Measurements from ENCODE around the gene TAF8. TPM values are rescaled to one million over a fixed set of nuclear protein-coding genes. Genes with fewer than 3 reads are reported as not detected.

Gene TAF8
- total and polyA plus RNA-seq, 10 of the 15 experiments (the other 5 are each of a cell fraction or from before 2014, with no cell fraction given), result 11.7 to 30.9 (median 19.9) TPM

- H3K79me2 ChIP-seq (ENCODE audit: control insufficient read depth, insufficient read depth, low read length), result no peaks in the 10 kb centered on the region
Observed at GRCh38 chr6:42013134-42013516, 37.2 kb upstream of the TAF8 start.

GRCh38 chr6:42017021-42017643, 33.2 kb upstream of the TAF8 start:
- Histone ChIP-seq H3K79me2 (ENCODE audit: control insufficient read depth, insufficient read depth, low read length) (no peaks in the 10 kb centered on the region), H4K20me1 (ENCODE audit: control insufficient read depth, insufficient read depth) (no peaks in the 10 kb centered on the region), H2AFZ (ENCODE audit: control insufficient read depth, low read depth, low read length) (peak overlapping the region; percentile 17; the same call in 1 of the 2 replicates), H3K4me3 (no peak overlapping the region), H3K27me3 (replicated peaks in 1 of 2; ENCODE audit: control insufficient read depth in 2 of 2, insufficient read depth in 2 of 2, low read length in 1 of 2) (no peaks in the 10 kb centered on the region), H3K36me3 (ENCODE audit: control insufficient read depth in 2 of 2, insufficient read depth in 2 of 2, low read length in 1 of 2) (no peaks in the 10 kb centered on the region), H3K27ac (ENCODE audit: control insufficient read depth, insufficient read depth) (no peak overlapping the region), H3K9me3 (replicated peaks; ENCODE audit: control insufficient read depth, insufficient read depth, low read length) (no peaks in the 10 kb centered on the region), H3K9ac (ENCODE audit: control insufficient read depth, insufficient read depth, low read length) (no peak overlapping the region), H3K4me2 (ENCODE audit: control insufficient read depth, insufficient read depth) (no peak overlapping the region), H3K4me1 (ENCODE audit: control insufficient read depth, insufficient read depth, low read length) (peaks cover 21% of the 10 kb centered on the region)
- ATAC-seq (peak; percentile 53), FAIRE-seq (no peak), DNase-seq (ENCODE audit: low read depth, low spot score) (no peak)
- in situ Hi-C loops (cut with MboI), result no loop called here
- 0 out of 2 replicates have a peak, but pooled peaks have one; percentile 18 for TF ChIP-seq IKZF1 (conservative IDR thresholded peaks at IDR 0.05)
- TF ChIP-seq EED (IDR thresholded peaks at IDR 0.05; ENCODE audit: low read depth), result peak; percentile 82
- TF ChIP-seq TCF3 (IDR thresholded peaks at IDR 0.05; ENCODE audit: borderline replicate concordance, insufficient read depth, low read depth, low read length), result 0 out of 2 replicates have a peak, but pooled peaks have one; percentile 22
- no peak for TF ChIP-seq EGR1 (IDR thresholded peaks at IDR 0.05; ENCODE audit: borderline replicate concordance in 1 of 2, low read depth in 2 of 2, low read length in 2 of 2)
- peak; percentile 6 for TF ChIP-seq USF1 (IDR thresholded peaks at IDR 0.05; ENCODE audit: borderline replicate concordance, extremely low read length, insufficient read depth, low read depth, low read length)
- TF ChIP-seq RUNX3 (IDR thresholded peaks at IDR 0.05; ENCODE audit: low read length), result peak; percentile 78
- TF ChIP-seq SREBF2 (IDR thresholded peaks at IDR 0.05; ENCODE audit: low read length), result no peak
- TF ChIP-seq ZSCAN29 (IDR thresholded peaks at IDR 0.05), result no peak
- intact Hi-C loops (cut with micrococcal nuclease; ENCODE audit: unreplicated experiment), result no loop called here
- ChIA-PET RAD21 (ENCODE audit: unreplicated experiment) (no interaction called here), CTCF (interaction anchor here (1.3 kb wide), 1 partner anchor 96 kb away, joined by 3 read pairs; the partner anchor contains the start of genes BYSL and MED20), POLR2A (interaction anchor here (0.7 kb wide), 1 partner anchor 9 kb away, joined by 3 read pairs; no protein-coding TSS in a partner anchor), SMC1A (ENCODE audit: uncharacterized antibody, unreplicated experiment) (no interaction called here)
- no TSS peak for BruUV-seq (replicated peaks)
- 40% methylated on average over 4 of the region's 4 CpGs for WGBS (ENCODE audit: insufficient coverage, insufficient replicate concordance, low lambda C conversion rate, missing lambda C conversion rate)

More at GRCh38 chr6:42013134-42013516, 37.2 kb upstream of the TAF8 start:
- BruUV-seq (replicated peaks), result no TSS peak
- FAIRE-seq (no peak), ATAC-seq (no peak), DNase-seq (ENCODE audit: low read depth, low spot score) (no peak)
- POLR2A ChIA-PET, result no interaction called here
- intact Hi-C loops (cut with micrococcal nuclease; ENCODE audit: unreplicated experiment), result no loop called here
- SMC1A ChIA-PET (ENCODE audit: uncharacterized antibody, unreplicated experiment), result no interaction called here
- Histone ChIP-seq H3K9me3 (replicated peaks; ENCODE audit: control insufficient read depth, insufficient read depth, low read length) (no peaks in the 10 kb centered on the region), H2AFZ (ENCODE audit: control insufficient read depth, low read depth, low read length) (no peak overlapping the region), H3K9ac (ENCODE audit: control insufficient read depth, insufficient read depth, low read length) (no peak overlapping the region), H3K27me3 (replicated peaks in 1 of 2; ENCODE audit: control insufficient read depth in 2 of 2, insufficient read depth in 2 of 2, low read length in 1 of 2) (no peaks in the 10 kb centered on the region), H3K4me3 (no peak overlapping the region), H3K4me2 (ENCODE audit: control insufficient read depth, insufficient read depth) (no peak overlapping the region), H4K20me1 (ENCODE audit: control insufficient read depth, insufficient read depth) (no peaks in the 10 kb centered on the region), H3K36me3 (ENCODE audit: control insufficient read depth in 2 of 2, insufficient read depth in 2 of 2, low read length in 1 of 2) (no peaks in the 10 kb centered on the region; a peak in 1 of 4 replicates), H3K4me1 (ENCODE audit: control insufficient read depth, insufficient read depth, low read length) (peaks cover 21% of the 10 kb centered on the region), H3K27ac (ENCODE audit: control insufficient read depth, insufficient read depth) (no peak overlapping the region)
- in situ Hi-C loops (cut with MboI), result no loop called here
- no peak for TF ChIP-seq KAT2A (conservative IDR thresholded peaks at IDR 0.05; ENCODE audit: control insufficient read depth, low read depth, low read length)
- TF ChIP-seq STAT3 (IDR thresholded peaks at IDR 0.05; ENCODE audit: low read depth, low read length), result no peak
- 24% methylated on average over 2 of the region's 2 CpGs for WGBS (ENCODE audit: insufficient coverage, insufficient replicate concordance, low lambda C conversion rate, missing lambda C conversion rate)
- RAD21 ChIA-PET (ENCODE audit: unreplicated experiment), result no interaction called here
- CTCF ChIA-PET, result interaction anchor here (1.1 kb wide), 1 partner anchor 9 kb away, joined by 4 read pairs; no protein-coding TSS in a partner anchor

All from GM12878 (cell line).